Upper lobe of left lung (tissue), 6 donors: Measurements from ENCODE around the gene SMAD3. TPM values are rescaled to one million over a fixed set of nuclear protein-coding genes. Genes with fewer than 3 reads are reported as not detected.

Source experiments
- ATAC-seq, 2 donors: fragments of 200-7000 bp; cut with Tn5 transposase; one replicate each; pipeline ENCODE4 v1.9.1; 2022; ENCODE audit warnings: mild to moderate bottlenecking in 2 of 2, moderate library complexity in 2 of 2; ENCODE audit not compliant: low FRiP score in 2 of 2
- DNase-seq, 2 donors: peaks; one replicate each; pipeline ENCODE4 v3.0.0-alpha.2; 2019 to 2020
- H3K27ac ChIP-seq, 4 donors: fragments of 200-600 bp; sonication (generic); one replicate each; pipeline ENCODE4 v1.5.1; 2016 to 2019
- H3K27me3 ChIP-seq, 4 donors: fragments of 200-600 bp; sonication (generic); one replicate each; pipeline ENCODE4 v1.5.1; 2017 to 2019
- H3K36me3 ChIP-seq, 4 donors: fragments of 200-600 bp; sonication (generic); one replicate each; pipeline ENCODE4 v1.5.1; 2016 to 2019
- H3K4me1 ChIP-seq, 4 donors: fragments of 200-600 bp; sonication (generic); one replicate each; pipeline ENCODE4 v1.5.1; 2018 to 2019
- H3K4me3 ChIP-seq, 4 donors: fragments of 200-600 bp; sonication (generic); one replicate each; pipeline ENCODE4 v1.5.1; 2017 to 2019; ENCODE audit warnings: mild to moderate bottlenecking in 2 of 4, moderate library complexity in 1 of 4
- H3K9me3 ChIP-seq, 4 donors: fragments of 200-600 bp; sonication (generic); one replicate each; pipeline ENCODE4 v1.5.1; 2018 to 2019
- CTCF ChIP-seq, 6 experiments: fragments of 450-650 bp in 4 of 6; fragments of 200-600 bp in 2 of 6; sonication (generic) in 2 of 6; IDR thresholded peaks; one replicate each; pipeline ENCODE4 v1.5.1; 2016 to 2019; ENCODE audit warnings: antibody characterized with exemption in 6 of 6
- EP300 ChIP-seq, 4 donors: sonication (generic); formaldehyde crosslinking; IDR thresholded peaks; one replicate each; pipeline ENCODE4 v1.5.1; 2017; ENCODE audit warnings: antibody characterized with exemption in 4 of 4, control low read depth in 2 of 4
- POLR2A ChIP-seq, 4 donors: fragments of 450-650 bp; IDR thresholded peaks; one replicate each; pipeline ENCODE4 v1.5.1; 2016 to 2017; ENCODE audit warnings: antibody characterized with exemption in 4 of 4, mild to moderate bottlenecking in 2 of 4
- POLR2AphosphoS5 ChIP-seq, 2 donors: sonication (generic); formaldehyde crosslinking; IDR thresholded peaks; one replicate each; pipeline ENCODE4 v1.5.1; 2017; ENCODE audit warnings: antibody characterized with exemption in 2 of 2
- WGBS, 2 donors: methylation state at CpG; one replicate each; pipeline ENCODE4 v1.1.5; 2017 to 2018; 5-methylcytosine and 5-hydroxymethylcytosine counted together
- total RNA-seq, 6 donors: library from RNA; depleted of rRNA in 4 of 6; stranded (reverse); fragments of >200 nt in 4 of 6; gene quantifications; one replicate each; pipeline versions ENCODE4 v1.1.0 to v1.2.1, GENCODE V29; 2016 to 2021
- donor health status: DM: no; HTN: no; CAD: no; lungs with moderate emphysema.
- donor health status: DM: no; HTN: yes; CAD: no; lungs with severe emphysema.

The SMAD3 gene
- total RNA-seq, 6 donors from 2014 or later, result 31.7 to 44.5 (median 36.3) TPM

DNA sequence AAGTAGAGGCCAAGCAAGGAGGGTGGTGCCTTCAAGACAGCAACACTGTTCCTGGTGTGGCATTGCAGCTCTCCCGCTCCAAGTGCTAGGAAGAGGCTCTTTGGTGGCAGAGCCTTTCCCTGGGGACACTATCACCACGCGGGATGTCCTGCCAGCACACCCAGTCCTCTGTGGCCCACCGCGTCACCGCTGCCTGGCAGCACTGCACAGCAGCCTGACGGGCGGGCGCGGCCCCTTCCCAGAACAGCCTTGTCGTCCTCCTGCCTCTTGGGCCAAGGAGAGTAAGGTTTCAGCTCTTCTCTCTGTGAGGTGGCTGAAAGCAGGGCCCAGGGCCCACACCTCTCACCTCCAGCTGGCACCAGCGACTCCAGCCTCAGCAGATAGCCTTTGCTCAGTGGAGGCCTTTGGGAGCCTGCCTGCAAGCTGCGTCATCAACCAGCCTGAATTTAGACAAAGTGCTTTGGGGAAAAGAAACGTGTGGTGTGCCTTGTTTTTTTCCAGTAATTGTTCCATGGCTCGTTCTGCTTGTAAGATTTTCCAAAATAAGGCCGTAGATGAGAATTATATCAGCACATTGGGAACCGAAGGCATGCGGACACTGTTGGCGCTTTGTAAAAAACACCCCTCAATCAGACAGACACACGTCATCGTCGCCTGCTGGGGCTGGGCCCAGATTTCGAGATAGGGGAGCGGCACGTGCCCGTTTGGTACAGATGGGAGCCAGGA is 124.1 kb downstream of the SMAD3 start:
- H3K4me3 ChIP-seq, result no peak overlapping the region
- peak overlapping the region; percentile 47 to 83 (median 54) for H3K27ac ChIP-seq
- WGBS, 2 donors, result 86 to 94% methylated on average over 16 to 26 of the region's 26 CpGs
- H3K27me3 ChIP-seq, result no peaks in the 10 kb centered on the region
- H3K36me3 ChIP-seq, result peaks cover 0 to 56% (median 23%) of the 10 kb centered on the region in 4 donors
- no peaks in the 10 kb centered on the region for H3K9me3 ChIP-seq
- DNase-seq (peak in 1 of 2 donors; percentile 86), ATAC-seq (peak; percentile 28 to 74)
- no peak for TF ChIP-seq EP300 (IDR thresholded peaks at IDR 0.05)
- TF ChIP-seq POLR2AphosphoS5 (IDR thresholded peaks at IDR 0.05), result peak in 1 of 2 donors; percentile 37
- peaks cover 14 to 16% (median 15%) of the 10 kb centered on the region in 4 donors for H3K4me1 ChIP-seq

GRCh38 chr15:67190326-67190725 is 124.9 kb downstream of the SMAD3 start:
- TF ChIP-seq POLR2A (IDR thresholded peaks at IDR 0.05) (no peak), EP300 (IDR thresholded peaks at IDR 0.05) (no peak), CTCF (IDR thresholded peaks at IDR 0.05) (no peak)
- 100% methylated on average over 2 of the region's 2 CpGs for WGBS, 2 donors
- Histone ChIP-seq H3K9me3 (no peaks in the 10 kb centered on the region), H3K4me1 (peaks cover 14 to 16% (median 15%) of the 10 kb centered on the region in 4 donors), H3K27me3 (no peaks in the 10 kb centered on the region), H3K36me3 (peaks cover 0 to 52% (median 15%) of the 10 kb centered on the region in 4 donors), H3K4me3 (no peak overlapping the region), H3K27ac (peak overlapping the region; percentile 44 to 59 (median 48))
- ATAC-seq (no peak), DNase-seq (no peak)

DNA sequence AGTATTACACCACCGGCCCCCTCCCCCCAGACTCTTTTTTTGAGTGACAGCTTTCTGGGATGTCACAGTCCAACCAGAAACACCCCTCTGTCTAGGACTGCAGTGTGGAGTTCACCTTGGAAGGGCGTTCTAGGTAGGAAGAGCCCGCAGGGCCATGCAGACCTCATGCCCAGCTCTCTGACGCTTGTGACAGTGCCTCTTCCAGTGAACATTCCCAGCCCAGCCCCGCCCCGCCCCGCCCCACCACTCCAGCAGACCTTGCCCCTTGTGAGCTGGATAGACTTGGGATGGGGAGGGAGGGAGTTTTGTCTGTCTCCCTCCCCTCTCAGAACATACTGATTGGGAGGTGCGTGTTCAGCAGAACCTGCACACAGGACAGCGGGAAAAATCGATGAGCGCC is 125.4 kb downstream of the SMAD3 start:
- TF ChIP-seq EP300 (IDR thresholded peaks at IDR 0.05) (no peak), CTCF (IDR thresholded peaks at IDR 0.05) (no peak), POLR2AphosphoS5 (IDR thresholded peaks at IDR 0.05) (no peak), POLR2A (IDR thresholded peaks at IDR 0.05) (no peak)
- peak overlapping the region in 1 of 4 donors; percentile 59 for H3K27ac ChIP-seq
- 83 to 98% methylated on average over 9 to 11 of the region's 11 CpGs for WGBS, 2 donors
- no peaks in the 10 kb centered on the region for H3K9me3 ChIP-seq
- DNase-seq (no peak), ATAC-seq (no peak)
- no peak overlapping the region for H3K4me3 ChIP-seq
- H3K36me3 ChIP-seq, result peaks cover 0 to 51% (median 14%) of the 10 kb centered on the region in 4 donors
- H3K27me3 ChIP-seq, result no peaks in the 10 kb centered on the region
- H3K4me1 ChIP-seq, result peaks cover 11 to 13% (median 11%) of the 10 kb centered on the region in 4 donors

DNA sequence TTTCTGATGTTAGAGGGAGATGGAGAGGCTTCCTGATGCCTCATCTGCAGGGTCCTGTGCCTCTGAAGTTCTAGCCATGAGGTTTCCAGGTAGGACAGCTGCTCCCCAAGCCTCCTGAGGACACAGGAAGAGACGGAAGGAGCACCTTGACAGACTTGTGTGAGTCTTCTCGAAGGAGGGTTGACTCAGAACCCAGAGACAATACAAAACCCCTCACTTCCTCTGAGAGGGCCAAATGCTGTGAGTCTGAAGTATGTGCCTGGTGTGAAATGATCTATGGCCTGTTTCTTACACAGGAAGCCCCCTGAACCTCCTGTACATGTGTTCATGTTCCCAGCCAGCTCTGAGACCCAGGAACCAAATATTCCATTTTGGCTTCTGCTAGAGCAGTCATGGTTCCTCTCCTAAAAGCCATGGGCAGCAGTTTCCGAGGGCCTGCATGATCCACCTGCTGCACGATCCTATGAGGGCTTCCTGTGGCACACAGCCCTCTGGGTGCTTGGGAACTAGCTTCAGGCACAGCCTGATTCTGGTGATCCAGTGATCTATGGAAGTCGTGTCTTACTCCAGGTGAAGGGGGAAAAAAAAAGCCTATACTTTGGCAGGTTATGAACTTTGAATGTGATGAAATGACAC is 126.9 kb downstream of the SMAD3 start:
- no peak for TF ChIP-seq CTCF (IDR thresholded peaks at IDR 0.05)
- no peak for TF ChIP-seq POLR2AphosphoS5 (IDR thresholded peaks at IDR 0.05)
- no peak for TF ChIP-seq POLR2A (IDR thresholded peaks at IDR 0.05)
- no peak for TF ChIP-seq EP300 (IDR thresholded peaks at IDR 0.05)
- DNase-seq, result no peak
- Histone ChIP-seq H3K4me3 (no peak overlapping the region), H3K27ac (no peak overlapping the region), H3K9me3 (no peaks in the 10 kb centered on the region), H3K4me1 (peaks cover 0 to 2% (median 0%) of the 10 kb centered on the region in 4 donors), H3K27me3 (no peaks in the 10 kb centered on the region), H3K36me3 (peaks cover 0 to 48% (median 13%) of the 10 kb centered on the region in 4 donors)
- 83 to 88% methylated on average over 5 of the region's 5 CpGs for WGBS, 2 donors
- no peak for ATAC-seq

DNA sequence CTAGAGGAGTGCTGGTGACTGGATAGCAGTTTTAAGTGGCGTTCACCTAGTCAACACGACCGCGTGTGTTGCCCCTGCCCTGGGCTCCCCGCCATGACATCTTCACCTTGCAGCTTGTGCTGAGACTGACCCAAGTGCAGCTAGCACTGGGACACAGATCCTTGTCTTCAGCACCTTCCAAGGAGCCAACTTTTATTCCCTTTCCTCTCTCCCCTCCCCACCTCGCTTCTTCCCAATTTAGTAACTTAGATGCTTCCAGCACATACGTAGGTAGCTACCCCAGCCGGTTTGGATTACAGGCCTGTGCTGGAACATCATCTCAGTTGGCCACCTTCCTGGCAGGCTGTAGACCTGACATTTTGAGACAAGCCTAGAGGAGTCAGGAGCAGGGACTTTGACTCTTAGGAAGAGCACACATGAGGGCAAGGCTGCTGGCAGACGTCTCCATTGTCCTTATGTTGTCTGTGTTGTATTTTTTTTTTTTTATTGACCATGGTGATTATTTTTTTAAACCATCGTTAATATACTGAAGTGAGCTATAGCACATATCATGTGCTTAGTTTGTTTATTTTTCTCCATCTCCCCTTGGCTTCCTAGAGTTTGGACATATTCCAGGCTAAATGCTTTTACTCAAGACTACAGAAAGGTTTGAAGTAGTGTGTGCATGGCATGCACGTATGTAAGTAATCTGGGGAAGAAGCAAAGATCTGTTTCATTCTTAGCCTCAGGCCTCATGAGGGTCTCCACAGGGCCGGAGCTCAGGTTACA is 128.0 kb downstream of the SMAD3 start:
- WGBS, 2 donors, result 78 to 83% methylated on average over 11 to 12 of the region's 12 CpGs
- peak overlapping the region in 1 of 4 donors; percentile 4 for H3K27ac ChIP-seq
- TF ChIP-seq POLR2A (IDR thresholded peaks at IDR 0.05), result no peak
- TF ChIP-seq POLR2AphosphoS5 (IDR thresholded peaks at IDR 0.05), result no peak
- TF ChIP-seq EP300 (IDR thresholded peaks at IDR 0.05), result no peak
- TF ChIP-seq CTCF (IDR thresholded peaks at IDR 0.05), result no peak
- no peak overlapping the region for H3K4me3 ChIP-seq
- peaks cover 0 to 1% (median 0%) of the 10 kb centered on the region in 4 donors for H3K4me1 ChIP-seq
- ATAC-seq (no peak), DNase-seq (no peak)
- H3K27me3 ChIP-seq, result no peaks in the 10 kb centered on the region
- peaks cover 0 to 42% (median 10%) of the 10 kb centered on the region in 4 donors for H3K36me3 ChIP-seq
- H3K9me3 ChIP-seq, result no peaks in the 10 kb centered on the region
